ENCODE data around the gene WNK1.
A peak's percentile ranks its signal among the peaks of the same experiment; 100 is the strongest.

Gene WNK1

DNA sequence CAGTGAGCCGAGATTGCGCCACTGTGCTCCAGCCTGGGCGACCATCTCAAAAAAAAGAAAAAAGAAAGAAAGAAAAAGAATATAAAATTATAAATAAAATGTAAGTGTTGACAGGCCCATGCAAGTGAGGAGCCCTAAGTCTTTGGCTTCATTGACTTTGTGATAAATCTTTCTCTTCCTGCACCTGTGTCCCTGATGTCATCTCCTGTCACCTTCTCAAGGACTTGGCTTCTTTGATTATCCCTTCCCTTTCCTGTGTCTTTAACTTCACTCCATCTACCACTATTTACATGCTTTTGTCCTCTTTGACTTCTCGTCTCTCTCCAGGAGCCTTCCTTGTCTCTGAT, 33.6 kb upstream of the WNK1 start:
- TF ChIP-seq, protein P1, sequence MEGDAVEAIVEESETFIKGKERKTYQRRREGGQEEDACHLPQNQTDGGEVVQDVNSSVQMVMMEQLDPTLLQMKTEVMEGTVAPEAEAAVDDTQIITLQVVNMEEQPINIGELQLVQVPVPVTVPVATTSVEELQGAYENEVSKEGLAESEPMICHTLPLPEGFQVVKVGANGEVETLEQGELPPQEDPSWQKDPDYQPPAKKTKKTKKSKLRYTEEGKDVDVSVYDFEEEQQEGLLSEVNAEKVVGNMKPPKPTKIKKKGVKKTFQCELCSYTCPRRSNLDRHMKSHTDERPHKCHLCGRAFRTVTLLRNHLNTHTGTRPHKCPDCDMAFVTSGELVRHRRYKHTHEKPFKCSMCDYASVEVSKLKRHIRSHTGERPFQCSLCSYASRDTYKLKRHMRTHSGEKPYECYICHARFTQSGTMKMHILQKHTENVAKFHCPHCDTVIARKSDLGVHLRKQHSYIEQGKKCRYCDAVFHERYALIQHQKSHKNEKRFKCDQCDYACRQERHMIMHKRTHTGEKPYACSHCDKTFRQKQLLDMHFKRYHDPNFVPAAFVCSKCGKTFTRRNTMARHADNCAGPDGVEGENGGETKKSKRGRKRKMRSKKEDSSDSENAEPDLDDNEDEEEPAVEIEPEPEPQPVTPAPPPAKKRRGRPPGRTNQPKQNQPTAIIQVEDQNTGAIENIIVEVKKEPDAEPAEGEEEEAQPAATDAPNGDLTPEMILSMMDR (IDR thresholded peaks at IDR 0.05; ENCODE audit: insufficient read depth, low read depth, low read length, missing control alignments), result no peak
- no peak for DNase-seq (ENCODE audit: low read depth)
- H3K4me3 ChIP-seq (ENCODE audit: low read depth, low read length), result no peak overlapping the region

DNA sequence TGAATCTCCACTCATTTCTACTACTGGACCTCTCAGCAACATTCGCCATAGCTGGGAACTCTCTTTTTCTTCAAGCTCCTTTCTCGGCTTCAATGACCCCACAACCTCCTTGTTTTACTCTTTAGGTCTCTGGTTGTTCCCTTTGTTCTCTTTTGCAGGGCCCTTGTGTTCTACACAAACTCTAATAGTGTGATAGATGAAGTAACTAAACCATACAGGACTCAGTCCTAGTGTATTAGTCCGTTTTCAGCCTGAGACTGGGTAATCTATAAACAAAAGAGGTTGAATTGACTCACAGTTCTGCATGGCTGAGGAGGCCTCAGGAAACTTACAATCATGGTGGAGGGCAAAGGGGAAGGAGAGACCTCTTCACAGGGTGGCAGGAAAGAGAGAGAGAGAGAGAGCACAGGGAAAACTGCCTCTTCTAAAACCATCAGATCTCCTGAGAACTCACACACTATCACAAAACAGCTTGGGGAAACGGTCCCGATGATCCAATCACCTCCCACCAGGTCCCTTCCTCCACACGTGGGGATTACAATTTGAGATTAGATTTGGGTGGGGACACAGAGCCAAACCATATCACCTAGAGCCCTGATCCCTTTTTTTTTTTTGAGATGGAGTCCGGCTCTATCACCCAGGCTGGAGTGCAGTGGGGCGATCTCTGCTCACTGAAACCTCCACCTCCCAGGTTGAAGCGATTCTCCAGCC, 32.0 kb upstream of the WNK1 start:
- TF ChIP-seq, protein P1 (IDR thresholded peaks at IDR 0.05; ENCODE audit: insufficient read depth, low read depth, low read length, missing control alignments), result no peak
- H3K4me3 ChIP-seq (ENCODE audit: low read depth, low read length), result peak overlapping the region; percentile 21; the same call in 1 of the 2 replicates
- peak; percentile 52 for DNase-seq (ENCODE audit: low read depth)

DNA sequence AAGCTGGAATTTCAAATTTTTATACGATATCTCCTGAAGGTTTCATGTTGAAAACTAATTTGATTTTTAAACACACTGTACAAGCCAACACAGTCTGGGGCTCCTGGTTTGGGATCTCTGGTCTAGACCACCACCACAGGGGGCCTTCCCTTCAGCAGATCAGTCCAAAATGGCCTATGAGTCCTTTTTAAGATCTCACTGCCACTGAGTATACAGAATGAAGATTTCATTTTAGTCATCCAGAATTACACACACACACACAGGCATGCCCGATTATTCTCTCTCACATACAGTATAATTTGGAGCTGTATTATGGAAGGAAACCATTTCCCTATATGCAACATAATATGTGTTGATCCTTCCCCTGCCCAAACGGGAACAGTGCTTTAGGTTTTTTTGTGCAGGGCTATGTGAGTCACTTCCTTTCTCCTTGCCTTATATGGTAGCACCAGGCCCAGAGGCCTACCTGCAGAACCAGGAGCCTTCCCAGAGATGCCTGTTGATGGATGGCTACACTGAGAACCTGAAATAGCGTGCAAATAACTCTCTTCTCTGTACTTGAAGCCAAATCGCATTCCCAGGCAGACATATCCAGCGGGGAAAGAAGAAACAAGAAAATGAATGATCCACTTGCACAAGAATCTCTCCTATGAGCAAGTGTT, 28.1 kb upstream of the WNK1 start:
- no peak overlapping the region for H3K4me3 ChIP-seq (ENCODE audit: low read depth, low read length)
- DNase-seq (ENCODE audit: low read depth), result peak; percentile 46
- TF ChIP-seq, protein P1 (IDR thresholded peaks at IDR 0.05; ENCODE audit: insufficient read depth, low read depth, low read length, missing control alignments), result no peak

DNA sequence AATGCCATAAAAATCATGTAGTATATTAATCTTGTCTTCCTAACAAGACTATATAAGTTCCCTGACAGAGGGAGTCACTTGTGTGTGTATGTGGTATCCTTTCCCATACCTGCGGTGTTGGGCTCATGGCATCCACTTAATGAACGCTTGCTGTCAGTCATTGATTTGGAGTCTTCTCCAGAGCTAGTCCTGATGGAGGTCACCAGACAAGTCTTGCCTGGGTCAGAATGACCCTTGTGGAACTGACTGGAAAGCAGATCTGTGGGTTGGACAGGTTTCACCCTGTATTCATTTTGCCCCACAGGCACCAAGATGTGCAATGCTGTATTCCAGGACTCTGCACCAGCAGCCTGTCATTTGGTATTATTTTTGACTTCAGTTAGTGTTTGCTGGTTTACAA, 27.3 kb upstream of the WNK1 start:
- TF ChIP-seq, protein P1 (IDR thresholded peaks at IDR 0.05; ENCODE audit: insufficient read depth, low read depth, low read length, missing control alignments), result no peak
- H3K4me3 ChIP-seq (ENCODE audit: low read depth, low read length), result no peak overlapping the region
- no peak for DNase-seq (ENCODE audit: low read depth)

DNA sequence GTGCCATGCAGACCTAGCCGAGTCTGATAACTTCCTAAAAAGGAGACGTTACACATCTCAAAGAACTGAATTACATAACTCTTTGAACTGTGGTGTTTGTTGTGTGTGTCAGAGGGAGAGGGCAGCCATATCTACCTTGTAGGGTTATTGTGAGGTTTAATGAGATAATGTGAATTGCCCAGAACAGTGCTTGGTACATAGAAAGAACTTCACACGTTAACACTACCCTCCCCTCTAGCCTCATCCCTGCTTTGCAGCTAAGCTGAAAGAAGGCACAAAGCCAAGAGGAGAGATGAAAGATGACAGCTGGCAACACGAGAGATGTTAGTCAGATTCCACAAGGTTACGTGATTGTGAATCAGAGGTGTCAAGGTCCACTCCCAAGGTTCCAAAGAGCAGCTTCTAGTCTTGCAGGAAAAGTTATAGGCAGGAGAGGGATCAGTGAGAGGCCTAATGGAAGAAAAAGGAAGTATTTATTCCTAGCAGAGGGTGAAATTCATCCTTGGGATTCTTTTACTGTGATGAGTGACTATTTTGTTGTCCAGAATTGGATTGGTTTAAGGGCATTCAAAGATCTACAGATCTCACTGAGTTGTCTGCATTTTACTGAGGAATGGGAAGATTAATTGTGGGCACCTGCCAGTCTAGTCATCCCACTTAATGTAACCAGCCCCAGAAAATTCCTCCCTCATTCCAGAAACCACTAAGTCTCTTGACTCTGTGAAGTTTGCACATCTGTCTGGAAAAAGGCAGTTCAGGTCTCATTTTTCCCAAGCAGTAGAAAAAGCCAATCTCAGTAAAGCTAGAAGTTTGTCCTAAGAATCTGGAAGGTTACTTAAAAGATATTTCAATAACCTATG, 25.9 kb upstream of the WNK1 start:
- TF ChIP-seq, protein P1 (IDR thresholded peaks at IDR 0.05; ENCODE audit: insufficient read depth, low read depth, low read length, missing control alignments), result no peak
- no peak for DNase-seq (ENCODE audit: low read depth)
- H3K4me3 ChIP-seq (ENCODE audit: low read depth, low read length), result no peak overlapping the region

DNA sequence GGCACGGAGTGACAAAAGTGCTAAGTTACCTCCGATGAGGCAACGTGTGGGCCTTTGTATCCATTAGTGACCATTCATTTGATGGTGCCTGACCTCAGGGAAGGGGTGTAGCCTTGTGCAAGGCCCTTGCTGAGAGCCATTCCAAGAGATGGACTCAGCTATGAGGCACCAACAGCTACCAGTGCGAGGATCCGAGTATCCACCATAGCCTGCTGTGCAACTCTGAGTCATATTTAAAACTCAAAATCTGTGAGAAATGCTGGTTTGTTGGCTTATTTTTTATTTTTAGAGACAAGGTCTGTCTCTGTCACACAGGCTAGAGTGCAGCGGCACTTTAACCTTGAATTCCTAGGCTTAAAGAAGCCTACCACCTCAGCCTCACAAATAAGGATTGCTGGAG, 25.1 kb upstream of the WNK1 start:
- TF ChIP-seq, protein P1 (IDR thresholded peaks at IDR 0.05; ENCODE audit: insufficient read depth, low read depth, low read length, missing control alignments), result no peak
- no peak overlapping the region for H3K4me3 ChIP-seq (ENCODE audit: low read depth, low read length)
- no peak for DNase-seq (ENCODE audit: low read depth)
